HG02970 (cell line): Measurements from ENCODE around the gene PACSIN3.
"Not testable (repeated sequence)": the region's sequence is repeated elsewhere in the genome, so short reads cannot be mapped to it uniquely, and the experiment has no call there.

Experiments
- ATAC-seq: cut with Tn5 transposase; IDR thresholded peaks from one replicate; pipeline ENCODE4 v1.9.1; 2021; ENCODE audit warnings: mild to moderate bottlenecking, moderate library complexity, moderate number of reproducible peaks; ENCODE audit not compliant: unreplicated experiment, low FRiP score

PACSIN3 gene

GRCh38 chr11:47198161-47198560 is 11.9 kb upstream of the PACSIN3 start:
- not testable (repeated sequence) for ATAC-seq

DNA sequence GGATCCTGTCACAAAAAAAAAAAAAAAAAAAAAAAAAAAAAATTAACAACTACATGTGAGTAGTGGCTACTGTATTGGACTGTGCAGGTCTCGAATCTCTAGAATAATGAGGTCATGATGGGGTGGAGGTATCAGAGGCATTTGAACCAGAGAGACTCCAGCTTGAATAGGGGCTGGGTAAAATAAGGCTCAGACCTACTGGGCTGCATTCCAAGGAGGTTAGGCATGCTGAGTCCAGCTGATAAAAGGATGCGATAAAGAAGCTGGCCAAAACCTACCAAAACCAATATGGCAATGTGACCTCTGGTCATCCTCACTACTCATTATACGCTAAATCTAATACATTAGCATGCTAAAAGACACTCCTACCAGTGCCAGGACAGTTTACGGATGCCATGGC is 5.9 kb upstream of the PACSIN3 start:
- ATAC-seq: no peak

DNA sequence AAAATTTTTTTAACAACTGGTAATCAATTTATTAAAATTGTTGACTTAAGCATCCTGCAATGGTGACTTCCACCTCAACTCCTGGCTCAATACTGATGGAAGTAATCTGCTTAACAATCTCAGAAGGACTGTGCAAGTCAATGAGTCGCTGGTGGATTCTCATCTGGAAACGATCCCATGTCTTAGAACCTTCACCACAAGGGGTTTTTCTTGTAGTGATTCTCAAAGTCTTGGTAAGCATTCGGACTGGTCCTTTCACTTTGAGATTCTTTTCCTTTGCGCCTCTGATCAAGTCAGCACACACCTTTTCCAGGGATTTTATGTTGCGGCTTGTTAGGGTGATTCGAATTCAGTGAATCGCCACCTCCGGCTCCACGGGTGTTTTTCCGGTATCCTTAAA is 4.9 kb upstream of the PACSIN3 start:
- not testable (repeated sequence) for ATAC-seq

GRCh38 chr11:47189100-47189834 is 3.0 kb upstream of the PACSIN3 start:
- no peak for ATAC-seq

GRCh38 chr11:47188259-47188658 is 2.0 kb upstream of the PACSIN3 start:
- ATAC-seq: no peak

GRCh38 chr11:47187723-47188122 is 1.5 kb upstream of the PACSIN3 start:
- ATAC-seq: no peak

DNA sequence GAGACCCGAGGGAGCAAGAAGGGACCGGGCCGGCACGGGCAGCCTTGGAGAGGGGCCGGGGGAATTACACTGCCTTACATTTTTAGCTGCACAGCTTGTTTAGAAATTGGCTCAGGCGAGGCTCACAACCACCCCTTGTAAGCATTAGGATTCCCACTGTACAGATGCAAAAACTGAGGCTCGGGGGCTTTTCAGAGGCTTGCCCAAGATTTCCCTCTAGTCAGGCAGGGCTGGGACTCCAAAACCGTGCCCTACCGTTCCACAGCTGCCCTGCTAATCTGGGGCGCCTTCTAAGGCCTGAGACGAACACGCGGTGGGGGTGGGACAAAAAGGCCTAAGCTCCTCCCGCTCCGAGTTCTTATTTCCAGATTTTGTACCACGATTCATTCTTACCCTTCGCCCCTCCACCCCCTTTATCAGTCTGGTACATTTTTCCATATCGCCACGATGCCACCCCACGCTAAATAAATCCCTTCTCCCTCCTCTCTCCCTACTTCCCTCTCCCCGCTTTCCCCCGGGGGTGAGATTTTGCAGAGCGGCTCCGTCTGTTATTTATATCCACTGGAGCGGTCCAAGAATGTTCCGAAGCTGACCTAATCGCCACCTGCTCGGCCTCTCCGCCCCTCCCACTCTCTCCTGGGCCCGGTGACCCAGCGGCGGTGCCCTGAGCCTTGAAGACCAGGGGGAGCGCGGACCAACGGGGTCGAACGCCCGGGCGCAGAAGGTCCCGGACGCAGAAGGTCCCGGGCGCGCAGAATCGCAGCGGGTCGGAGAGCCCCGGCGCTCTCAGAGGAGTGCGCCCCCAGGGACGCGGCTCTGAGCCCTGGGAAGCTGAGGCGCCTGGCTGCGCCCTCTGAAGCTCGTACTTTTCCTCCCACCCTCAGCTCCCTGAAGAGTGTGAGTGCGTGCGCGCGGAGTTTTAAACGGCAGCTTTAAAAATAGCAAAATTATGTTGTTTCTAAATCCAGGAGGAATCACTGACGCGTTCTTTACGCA is 764 bp upstream of the PACSIN3 start:
- no peak for ATAC-seq

DNA sequence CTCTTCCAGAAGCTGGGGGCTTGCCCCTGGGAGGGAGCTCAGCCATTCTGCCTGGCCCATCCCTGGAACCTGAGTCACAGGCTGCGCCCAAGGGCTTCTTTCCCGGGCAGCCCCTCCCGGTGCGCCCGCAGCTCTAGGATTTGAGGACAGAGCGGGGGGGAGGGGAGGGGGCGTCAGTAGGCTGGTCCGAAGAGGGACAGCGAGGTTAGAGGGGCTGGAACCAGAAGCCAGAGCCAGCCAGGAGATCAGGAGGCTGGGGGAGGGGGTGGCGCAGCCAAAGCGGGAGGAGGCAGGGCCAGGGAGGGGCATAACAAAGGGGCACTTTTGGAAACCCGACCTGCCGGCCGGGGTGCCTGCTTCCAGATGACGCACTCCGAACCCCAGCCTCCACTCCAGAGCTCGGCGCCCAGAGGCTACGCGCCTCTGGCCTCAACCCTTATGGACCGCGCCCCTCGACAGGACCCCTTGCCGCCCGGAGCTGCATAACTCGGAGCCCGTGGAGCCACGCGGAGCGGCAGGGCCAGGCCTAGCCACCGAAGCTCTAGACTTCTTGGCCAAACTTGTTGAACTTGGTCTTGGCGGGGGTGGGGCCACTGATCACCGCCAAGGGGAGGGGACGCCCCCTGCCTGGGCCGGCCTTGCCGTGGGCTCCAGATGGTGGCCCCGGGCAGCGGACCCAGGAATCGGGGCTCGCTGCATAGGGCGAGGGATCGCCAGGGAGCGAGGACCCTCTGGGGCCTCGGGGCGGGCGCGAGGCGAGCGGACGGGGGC is 744 bp downstream of the PACSIN3 start:
- ATAC-seq: no peak

- no peak for ATAC-seq
Observed at GRCh38 chr11:47184711-47185304, 1.4 kb downstream of the PACSIN3 start.

- no peak for ATAC-seq
Observed at GRCh38 chr11:47183969-47184368, 2.3 kb downstream of the PACSIN3 start.

GRCh38 chr11:47183031-47183856 is 3.0 kb downstream of the PACSIN3 start:
- no peak for ATAC-seq

DNA sequence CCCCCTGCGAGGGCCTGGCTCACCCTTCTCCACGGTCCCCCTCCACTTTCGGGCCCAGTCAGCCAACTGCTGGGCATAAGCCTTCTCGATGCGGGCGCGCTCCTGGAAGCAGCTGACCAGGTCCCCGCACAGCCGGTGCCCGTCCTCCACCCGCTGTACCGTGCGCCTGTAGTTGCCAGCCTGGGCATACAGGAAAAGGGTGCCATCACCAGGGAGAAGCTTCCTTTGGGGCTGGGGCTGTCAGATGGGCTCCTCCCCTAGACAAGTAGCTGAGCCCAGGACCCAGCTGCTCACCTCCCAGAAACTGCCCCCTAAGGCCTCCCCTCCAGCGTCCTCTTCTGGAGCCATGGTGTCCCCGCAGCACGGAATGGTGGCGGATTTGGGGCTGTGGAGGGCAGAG is 3.9 kb downstream of the PACSIN3 start:
- ATAC-seq: no peak

- ATAC-seq: no peak
Observed at GRCh38 chr11:47181271-47181670, 5.0 kb downstream of the PACSIN3 start.

DNA sequence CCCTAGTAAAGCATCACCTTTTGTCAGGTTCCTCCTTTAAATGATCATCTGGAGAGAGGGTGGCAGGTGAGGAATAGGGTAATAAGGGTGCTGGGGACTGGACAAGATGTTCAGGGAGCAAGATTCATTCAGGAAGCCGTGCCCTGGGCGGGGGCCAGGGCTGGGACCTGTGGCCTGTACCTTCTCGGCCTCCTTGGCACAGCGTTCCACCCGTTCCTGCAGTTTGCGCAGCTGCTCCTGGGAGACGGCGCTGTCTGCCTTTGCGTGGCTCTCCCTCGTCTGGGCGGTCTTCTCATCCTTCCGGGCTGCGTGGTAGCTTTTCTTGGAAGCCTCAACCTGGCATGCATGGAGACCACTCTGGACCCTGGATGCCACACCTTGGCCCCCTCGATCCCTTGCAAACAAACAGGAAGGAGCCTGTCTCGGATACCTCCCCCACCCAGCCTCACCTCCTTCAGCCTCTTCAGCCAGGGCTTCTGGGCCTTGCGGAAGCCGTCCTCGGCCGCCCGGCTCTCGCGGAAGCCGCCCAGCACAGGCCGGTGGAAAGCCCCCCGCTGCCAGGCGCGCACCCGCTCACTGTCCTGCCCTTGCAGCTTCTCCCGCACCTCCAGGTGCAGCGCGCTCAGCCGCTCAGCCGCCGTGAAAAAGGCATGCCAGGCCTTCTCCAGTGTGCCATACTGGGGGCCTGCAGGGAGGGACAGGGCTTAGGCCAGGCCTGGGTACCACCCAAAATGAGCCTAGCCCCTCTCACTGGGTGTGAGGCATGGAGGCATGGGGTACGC is 6.0 kb downstream of the PACSIN3 start:
- no peak for ATAC-seq

GRCh38 chr11:47179655-47179991 is 6.6 kb downstream of the PACSIN3 start:
- ATAC-seq: no peak

DNA sequence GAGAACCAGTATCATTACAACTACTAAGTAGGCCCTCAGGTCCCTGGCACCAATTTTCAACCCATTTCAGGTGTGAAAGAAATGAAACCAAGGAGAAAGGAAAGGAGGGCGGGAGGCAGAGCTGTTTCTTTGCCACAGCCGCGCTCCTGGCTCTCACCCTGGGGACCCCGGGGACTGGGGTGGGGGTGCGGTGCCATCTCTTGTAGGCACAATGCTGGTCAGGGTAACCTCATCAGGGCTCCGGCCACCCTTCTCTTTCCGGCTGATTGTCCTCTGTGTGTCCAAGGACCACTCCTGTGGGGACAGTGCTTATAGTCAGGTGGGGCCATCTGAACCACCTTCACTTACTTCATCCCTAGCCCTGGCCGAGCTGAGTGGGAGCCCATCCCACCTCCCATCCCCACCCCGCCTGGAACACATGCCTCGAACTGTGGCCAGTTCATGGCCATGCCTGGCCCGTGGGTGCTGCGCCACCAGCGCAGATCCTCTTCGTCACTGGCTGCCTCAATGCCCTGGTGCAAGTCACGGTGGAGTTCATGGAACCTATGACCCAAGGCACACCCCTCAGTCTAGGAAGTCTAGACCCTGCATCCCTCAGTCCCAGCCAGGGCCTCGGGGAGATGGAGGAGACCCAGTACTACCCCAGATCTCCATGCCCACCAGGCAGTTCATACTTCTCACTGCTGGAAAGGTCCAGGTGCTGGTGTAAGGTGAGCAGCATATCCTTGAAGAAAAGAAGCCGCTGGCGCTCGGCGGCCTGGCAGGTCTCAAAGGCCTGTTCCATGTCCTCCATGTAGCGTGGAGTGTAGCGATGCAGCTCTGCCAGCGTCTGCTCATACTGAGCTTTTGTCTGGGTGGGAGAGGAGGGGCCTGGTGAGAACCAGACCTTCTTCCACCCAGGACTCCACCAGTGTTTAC is 7.2 kb downstream of the PACSIN3 start:
- ATAC-seq: no peak

DNA sequence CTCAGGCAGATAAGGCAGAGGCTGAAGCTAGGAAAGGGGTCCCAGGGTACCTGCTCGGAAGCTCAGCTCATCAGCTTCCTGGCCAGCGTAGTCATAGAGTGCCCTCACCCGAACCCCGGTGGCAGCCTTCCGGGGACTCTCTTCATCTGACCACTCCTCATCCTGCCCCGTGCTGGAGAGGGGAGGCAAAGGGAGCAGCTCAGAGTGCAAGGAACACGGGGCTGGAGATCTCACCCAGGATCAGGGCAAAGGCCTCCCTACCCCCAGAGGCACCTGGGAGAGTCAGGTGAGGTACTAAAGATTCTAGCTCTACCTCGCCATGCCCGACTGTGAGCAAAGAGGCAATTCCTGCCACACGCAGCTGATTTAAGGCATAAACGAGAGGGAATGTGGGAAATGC is 7.9 kb downstream of the PACSIN3 start:
- ATAC-seq: no peak

DNA sequence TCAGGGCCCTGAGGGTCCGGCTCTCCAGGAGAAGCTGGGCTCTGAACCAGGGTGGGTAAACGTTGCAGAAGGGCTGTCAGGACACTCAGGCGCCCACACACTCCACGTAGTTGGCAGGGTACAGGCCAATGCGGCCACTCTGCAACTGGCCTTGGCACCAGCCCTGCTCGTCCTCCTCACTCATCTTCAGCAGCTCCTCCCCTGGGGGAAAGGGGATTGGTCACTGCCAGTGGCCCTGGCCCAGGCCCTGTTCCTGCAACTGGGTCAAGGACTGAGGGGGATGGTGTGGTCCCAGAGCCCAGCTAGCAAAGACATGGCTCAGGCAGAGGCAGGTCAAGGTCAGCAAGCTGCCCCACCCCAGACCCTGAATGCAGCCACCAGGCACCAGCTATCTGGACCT is 8.4 kb downstream of the PACSIN3 start:
- ATAC-seq: no peak
